Measurements from ENCODE around the gene MLLT3.

DNA sequence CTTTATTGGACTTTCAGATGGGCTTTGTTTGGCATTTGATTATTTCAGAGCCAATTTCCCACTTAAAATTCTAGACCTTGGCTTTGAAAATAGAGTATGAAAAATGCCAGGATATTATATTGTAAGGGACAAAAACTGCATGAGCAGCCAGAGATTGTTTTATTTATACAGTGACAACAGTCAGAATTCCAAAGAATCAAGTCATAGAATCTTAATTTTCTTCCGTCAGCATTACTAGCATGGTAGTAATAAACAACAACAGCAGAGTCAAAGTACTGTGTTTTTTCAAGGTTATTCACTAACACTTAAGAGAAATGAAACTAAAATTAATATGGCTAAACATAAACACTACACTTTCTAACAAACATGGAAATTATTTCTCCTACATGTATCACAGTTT, 52.2 kb downstream of the MLLT3 start:
- no peak for TF ChIP-seq CTCF (IDR thresholded peaks at IDR 0.05; ENCODE audit: low read depth, low read length)
- TF ChIP-seq EZH2phosphoT487 (IDR thresholded peaks at IDR 0.05; ENCODE audit: low read depth): no peak

Data from OCI-LY3 (cell line).